ENCODE measurements around the gene PLEKHG4B. TPM values are rescaled to one million over a fixed set of nuclear protein-coding genes. Genes with fewer than 3 reads are reported as not detected.

PLEKHG4B gene
- total RNA-seq, 1 donor from 2014 or later, result 22.0 TPM

DNA sequence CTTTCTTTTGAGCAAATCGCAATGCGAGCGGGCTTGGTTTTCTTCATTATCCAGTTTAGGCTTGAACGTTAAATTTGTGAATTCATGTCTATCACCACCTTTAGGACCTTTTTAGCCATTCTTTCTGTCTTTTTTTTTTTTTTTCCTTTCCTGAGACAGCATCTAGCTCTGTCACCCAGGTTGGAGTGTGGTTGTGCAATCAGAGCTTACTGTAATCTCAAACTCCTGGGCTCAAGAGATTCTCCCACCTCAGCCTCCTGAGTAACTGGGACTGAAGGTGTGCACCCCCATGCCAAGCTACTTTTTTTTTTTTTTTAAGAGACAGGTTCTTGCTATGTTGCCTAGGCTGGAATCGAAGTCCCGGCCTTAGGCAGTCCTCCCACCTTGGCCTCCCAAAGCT, 60.1 kb downstream of the PLEKHG4B start:
- no peak overlapping the region for H3K27ac Mint-ChIP-seq (ENCODE audit: unreplicated experiment)
- peaks cover 20% of the 10 kb centered on the region for H3K9me3 Mint-ChIP-seq
- no peaks in the 10 kb centered on the region for H3K27me3 Mint-ChIP-seq (ENCODE audit: low read depth)
- peaks cover 24% of the 10 kb centered on the region for H3K36me3 Mint-ChIP-seq (ENCODE audit: low read depth)
- DNase-seq (ENCODE audit: low read depth, low spot score), result no peak
- peaks cover 6% of the 10 kb centered on the region for H3K4me1 Mint-ChIP-seq
- H3K4me3 Mint-ChIP-seq, result no peak overlapping the region
- TF ChIP-seq, protein P1, sequence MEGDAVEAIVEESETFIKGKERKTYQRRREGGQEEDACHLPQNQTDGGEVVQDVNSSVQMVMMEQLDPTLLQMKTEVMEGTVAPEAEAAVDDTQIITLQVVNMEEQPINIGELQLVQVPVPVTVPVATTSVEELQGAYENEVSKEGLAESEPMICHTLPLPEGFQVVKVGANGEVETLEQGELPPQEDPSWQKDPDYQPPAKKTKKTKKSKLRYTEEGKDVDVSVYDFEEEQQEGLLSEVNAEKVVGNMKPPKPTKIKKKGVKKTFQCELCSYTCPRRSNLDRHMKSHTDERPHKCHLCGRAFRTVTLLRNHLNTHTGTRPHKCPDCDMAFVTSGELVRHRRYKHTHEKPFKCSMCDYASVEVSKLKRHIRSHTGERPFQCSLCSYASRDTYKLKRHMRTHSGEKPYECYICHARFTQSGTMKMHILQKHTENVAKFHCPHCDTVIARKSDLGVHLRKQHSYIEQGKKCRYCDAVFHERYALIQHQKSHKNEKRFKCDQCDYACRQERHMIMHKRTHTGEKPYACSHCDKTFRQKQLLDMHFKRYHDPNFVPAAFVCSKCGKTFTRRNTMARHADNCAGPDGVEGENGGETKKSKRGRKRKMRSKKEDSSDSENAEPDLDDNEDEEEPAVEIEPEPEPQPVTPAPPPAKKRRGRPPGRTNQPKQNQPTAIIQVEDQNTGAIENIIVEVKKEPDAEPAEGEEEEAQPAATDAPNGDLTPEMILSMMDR (conservative IDR thresholded peaks at IDR 0.05), result no peak

DNA sequence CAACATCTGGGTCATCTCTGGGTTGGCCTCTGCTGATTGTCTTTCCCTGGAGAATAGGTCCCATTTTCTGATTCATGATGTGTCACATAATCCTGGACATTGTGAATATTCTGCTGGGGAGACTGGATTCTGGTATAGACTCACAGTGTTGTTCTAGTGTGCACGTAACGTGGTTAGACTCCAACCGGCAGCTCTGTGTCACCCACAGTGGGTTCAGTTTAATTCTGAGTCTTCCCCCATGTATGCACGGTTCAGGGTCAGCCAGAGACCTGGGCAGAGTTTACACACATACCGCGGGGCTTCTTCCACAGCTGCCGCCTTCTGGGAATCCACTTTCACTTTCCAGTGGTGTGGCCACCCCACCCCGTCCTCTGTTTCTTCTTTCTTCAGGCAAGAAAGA, 61.3 kb downstream of the PLEKHG4B start:
- Mint-ChIP-seq H3K36me3 (ENCODE audit: low read depth) (peaks cover 14% of the 10 kb centered on the region), H3K9me3 (peaks cover 10% of the 10 kb centered on the region), H3K27ac (ENCODE audit: unreplicated experiment) (no peak overlapping the region), H3K4me3 (no peak overlapping the region), H3K4me1 (peaks cover 6% of the 10 kb centered on the region), H3K27me3 (ENCODE audit: low read depth) (no peaks in the 10 kb centered on the region)
- DNase-seq (ENCODE audit: low read depth, low spot score), result no peak
- TF ChIP-seq, protein P1 (conservative IDR thresholded peaks at IDR 0.05), result no peak

DNA sequence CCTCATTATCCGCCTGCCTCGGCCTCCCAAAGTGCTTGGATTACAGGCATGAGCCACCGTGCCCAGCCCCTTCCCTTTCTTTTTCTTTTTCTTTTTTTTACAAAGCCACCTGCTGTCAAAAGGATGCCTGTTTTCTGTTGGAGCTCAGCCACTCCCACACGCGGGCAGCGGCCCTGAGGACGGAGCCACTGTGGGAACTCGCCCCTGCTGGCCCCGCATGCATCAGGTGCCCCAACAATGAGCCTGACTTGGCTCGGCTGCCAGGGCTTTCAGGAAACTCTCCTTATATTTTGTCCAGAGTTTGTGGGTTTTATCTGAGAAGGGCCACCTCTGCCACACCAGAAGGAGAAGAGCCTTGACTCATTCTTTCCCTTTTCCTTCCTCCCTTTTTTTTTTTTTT, 62.3 kb downstream of the PLEKHG4B start:
- Mint-ChIP-seq H3K36me3 (ENCODE audit: low read depth) (peaks cover 12% of the 10 kb centered on the region), H3K27ac (ENCODE audit: unreplicated experiment) (no peak overlapping the region), H3K9me3 (peaks cover 3% of the 10 kb centered on the region), H3K4me3 (no peak overlapping the region), H3K4me1 (peaks cover 6% of the 10 kb centered on the region), H3K27me3 (ENCODE audit: low read depth) (no peaks in the 10 kb centered on the region)
- TF ChIP-seq, protein P1 (conservative IDR thresholded peaks at IDR 0.05), result no peak
- DNase-seq (ENCODE audit: low read depth, low spot score), result no peak

DNA sequence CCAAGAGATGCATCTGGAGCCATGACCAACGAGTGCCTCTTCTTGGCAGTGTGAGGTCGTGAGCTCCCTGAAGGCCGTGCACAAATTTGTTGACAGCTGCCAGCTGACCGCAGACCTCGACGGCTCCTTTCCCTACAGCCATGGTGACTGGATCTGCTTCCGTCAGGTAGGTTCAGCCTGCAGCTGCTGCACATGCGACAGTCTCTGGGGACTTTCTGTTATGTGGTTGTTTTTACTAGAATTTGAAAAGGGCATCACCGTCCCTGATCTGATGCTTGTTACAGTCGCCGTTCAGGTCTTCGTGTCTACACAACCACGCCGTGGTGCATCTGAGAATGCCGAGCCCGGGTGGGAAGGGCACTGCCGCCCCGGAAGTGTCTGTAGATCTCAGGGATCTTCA, 62.9 kb downstream of the PLEKHG4B start:
- H3K4me3 Mint-ChIP-seq, result no peak overlapping the region
- H3K27me3 Mint-ChIP-seq (ENCODE audit: low read depth), result no peaks in the 10 kb centered on the region
- TF ChIP-seq, protein P1 (conservative IDR thresholded peaks at IDR 0.05), result no peak
- H3K9me3 Mint-ChIP-seq, result peaks cover 3% of the 10 kb centered on the region
- peaks cover 6% of the 10 kb centered on the region for H3K4me1 Mint-ChIP-seq
- DNase-seq (ENCODE audit: low read depth, low spot score), result no peak
- no peak overlapping the region for H3K27ac Mint-ChIP-seq (ENCODE audit: unreplicated experiment)
- peaks cover 7% of the 10 kb centered on the region for H3K36me3 Mint-ChIP-seq (ENCODE audit: low read depth)

DNA sequence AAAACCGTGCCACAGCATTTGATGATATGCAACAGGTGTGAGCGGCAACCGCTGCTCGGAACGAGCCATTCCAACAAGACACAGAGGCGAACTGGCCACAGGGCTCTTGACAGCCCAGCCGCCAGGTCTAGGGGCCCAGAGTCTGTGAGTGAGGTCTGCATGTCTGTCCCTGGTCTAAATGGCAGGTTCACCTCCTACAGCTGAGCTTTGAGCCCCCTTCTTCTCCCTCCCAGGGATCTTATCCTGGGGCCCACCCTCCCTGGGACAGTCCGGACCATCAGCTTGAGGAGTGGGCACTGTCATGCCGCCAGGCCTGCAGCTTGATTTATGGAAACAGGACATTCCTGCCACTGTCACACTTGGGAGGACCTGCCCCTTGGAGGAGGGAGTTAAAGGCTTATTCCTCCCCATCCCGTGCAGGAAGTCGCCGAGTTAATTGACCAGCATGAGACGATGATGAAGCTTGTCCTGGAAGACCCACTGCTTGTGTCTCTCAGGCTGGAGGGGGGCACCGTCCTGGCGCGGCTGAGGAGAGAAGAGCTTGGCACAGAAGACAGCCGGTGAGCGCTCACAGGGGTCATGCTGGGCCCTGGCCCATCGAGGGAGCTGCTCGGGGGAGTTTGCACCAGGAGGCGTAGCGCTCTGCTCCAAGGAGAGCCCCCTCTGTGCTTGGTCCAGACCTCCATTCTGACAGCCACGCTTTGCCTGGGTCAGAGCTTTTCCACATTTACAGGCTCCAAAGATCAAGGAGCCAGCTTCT, 63.9 kb downstream of the PLEKHG4B start:
- H3K36me3 Mint-ChIP-seq (ENCODE audit: low read depth), result peaks cover 6% of the 10 kb centered on the region
- TF ChIP-seq, protein P1 (conservative IDR thresholded peaks at IDR 0.05), result no peak
- H3K27me3 Mint-ChIP-seq (ENCODE audit: low read depth), result no peaks in the 10 kb centered on the region
- no peak overlapping the region for H3K4me3 Mint-ChIP-seq
- H3K4me1 Mint-ChIP-seq, result peaks cover 6% of the 10 kb centered on the region
- H3K27ac Mint-ChIP-seq (ENCODE audit: unreplicated experiment), result peak overlapping the region; percentile 39
- H3K9me3 Mint-ChIP-seq, result no peaks in the 10 kb centered on the region
- no peak for DNase-seq (ENCODE audit: low read depth, low spot score)

Measured in neural crest cell (in vitro differentiated cells).